H1 (cell line): ENCODE data around the gene PFKFB3. TPM values are rescaled to one million over a fixed set of nuclear protein-coding genes. Genes with fewer than 3 reads are reported as not detected.

Experiments used
- ATF3 ChIP-seq: IDR thresholded peaks from 2 replicates; pipeline ENCODE4 v1.6.1; 2011; ENCODE audit warnings: low read depth, mild to moderate bottlenecking, low read length; ENCODE audit not compliant: insufficient read depth
- CEBPB ChIP-seq: IDR thresholded peaks from 2 replicates; pipeline ENCODE4 v1.6.1; 2012; ENCODE audit warnings: low read depth, low read length
- CTBP2 ChIP-seq: IDR thresholded peaks from 2 replicates; pipeline ENCODE4 v1.7.0; 2011; ENCODE audit warnings: borderline replicate concordance, mild to moderate bottlenecking, moderate library complexity, mixed read lengths, low read length; ENCODE audit not compliant: insufficient read depth, insufficient read length
- NANOG ChIP-seq: IDR thresholded peaks from 2 replicates; pipeline ENCODE4 v1.6.1; 2011; ENCODE audit warnings: low read length, low read depth, mild to moderate bottlenecking, inconsistent platforms; ENCODE audit not compliant: insufficient read depth, poor library complexity, severe bottlenecking
- PHF8 ChIP-seq: fragments of 200-600 bp; sonication (generic); conservative IDR thresholded peaks from 2 replicates; pipeline ENCODE4 v1.7.1; 2012; ENCODE audit warnings: low read depth, mild to moderate bottlenecking, inconsistent platforms, low read length, moderate library complexity
- POLR2AphosphoS5 ChIP-seq: IDR thresholded peaks from 2 replicates; pipeline ENCODE4 v1.6.1; 2011; ENCODE audit warnings: low read depth, low read length
- SUZ12 ChIP-seq: fragments of 200-600 bp; sonication (generic); IDR thresholded peaks from 2 replicates; pipeline ENCODE4 v1.6.1; 2012; ENCODE audit warnings: mild to moderate bottlenecking, inconsistent platforms, low read length, moderate library complexity, mixed read lengths
- ZNF274 ChIP-seq: IDR thresholded peaks from 2 replicates; pipeline ENCODE4 v1.7.0; 2012; ENCODE audit warnings: low read length, borderline replicate concordance; ENCODE audit errors: extremely low read depth
- polyA plus RNA-seq, 7 experiments: library from polyadenylated mRNA; depleted of rRNA in 3 of 7; stranded (reverse) in 5 of 7; unstranded in 2 of 7; fragments of >200 nt in 5 of 7; fragments of 200-250 nt in 2 of 7; gene quantifications; 1 replicate in 5 of 7; 2 replicates in 1 of 7; 4 replicates in 1 of 7; pipeline versions ENCODE4 v1.2.1 to v1.2.3, GENCODE V29; 2011 to 2013; ENCODE audit warnings: missing spikeins in 2 of 7, mixed read lengths in 2 of 7
- total RNA-seq: library from RNA; stranded (reverse); fragmentation: NEBNext Ultra II Directional; extraction: Animal tissue kit (Norgen Biotek cat#: 25700); gene quantifications from 2 replicates; pipeline ENCODE4 v1.2.1, GENCODE V29; 2021

The PFKFB3 gene
- total and polyA plus RNA-seq, 2 of the 8 experiments (the other 6 are each of a cell fraction or from before 2014, with no cell fraction given), result 15.6 to 32.0 TPM

DNA sequence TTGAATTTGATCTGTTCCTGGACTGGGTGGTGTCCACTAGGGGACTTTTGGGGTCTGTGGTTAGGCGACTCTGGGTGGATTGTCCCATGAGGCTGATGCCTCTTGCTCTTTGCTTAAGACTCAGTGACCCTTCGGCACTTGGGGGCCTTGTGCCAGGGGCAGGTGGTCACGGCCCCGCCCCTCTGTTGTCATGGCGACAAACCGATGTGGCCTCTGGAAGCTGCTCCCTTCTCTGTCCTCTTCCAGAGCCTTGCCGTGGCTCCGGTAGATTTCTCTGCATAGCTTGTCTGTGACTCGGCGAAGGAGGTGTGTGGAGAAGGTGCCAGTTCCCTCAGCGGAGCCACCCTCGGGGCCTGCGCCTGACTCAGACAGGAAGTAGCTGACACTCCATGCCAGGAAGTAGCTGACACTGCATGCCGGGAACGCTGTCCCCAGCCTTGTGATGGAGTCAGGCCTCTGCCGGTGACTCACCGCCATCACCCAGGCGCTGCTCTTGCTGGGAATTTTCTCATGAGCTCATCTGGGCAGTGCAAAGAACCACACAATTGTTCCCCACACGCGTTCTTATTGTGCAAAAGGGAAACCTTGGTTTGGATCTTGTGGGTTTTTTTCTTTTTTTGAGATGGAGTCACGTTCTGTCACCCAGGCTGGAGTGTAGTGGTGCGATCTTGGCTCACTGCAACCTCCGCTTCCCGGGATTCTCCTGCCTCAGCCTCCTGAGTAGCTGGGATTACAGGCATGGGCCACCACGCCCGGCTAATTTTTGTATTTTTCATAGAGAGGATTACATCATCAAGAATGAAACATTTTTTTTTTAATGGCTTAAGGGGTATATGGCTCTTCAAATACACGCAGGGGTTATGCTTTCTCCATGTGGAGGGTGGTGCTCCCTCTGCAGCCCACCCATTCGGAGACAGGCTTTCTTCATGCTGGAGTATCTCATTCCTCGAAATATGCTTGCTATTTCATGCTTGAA lies 72.6 kb downstream of the PFKFB3 start (continued):
- no peak for TF ChIP-seq PHF8
- no peak for TF ChIP-seq NANOG
- no peak for TF ChIP-seq CEBPB
- TF ChIP-seq SUZ12, result no peak
- no peak for TF ChIP-seq ATF3
- TF ChIP-seq POLR2AphosphoS5, result no peak
- TF ChIP-seq CTBP2, result no peak
- TF ChIP-seq ZNF274, result no peak
